H1 (cell line): ENCODE measurements around the gene OR52E4. TPM values are rescaled to one million over a fixed set of nuclear protein-coding genes. Genes with fewer than 3 reads are reported as not detected.

Experiments used
- CTCF ChIA-PET: fragments of 300-600 bp; sonication (Branson Sonifier 250); formaldehyde crosslinking; loops from one replicate; lab custom pipeline; 2021; ENCODE audit not compliant: partially characterized antibody; lab: Charles Lee
- POLR2A ChIA-PET: fragments of 300-600 bp; sonication (Branson Sonifier 250); formaldehyde crosslinking; loops from one replicate; lab custom pipeline; 2021; ENCODE audit warnings: inconsistent platforms; ENCODE audit not compliant: partially characterized antibody; lab: Charles Lee
- DNase-seq, 2 experiments: peaks; one replicate each; pipeline versions ENCODE4 v3.0.0 to v3.0.0-alpha.2; 2010 to 2022; ENCODE audit warnings: low spot score in 2 of 2, low read depth in 1 of 2, mixed read lengths in 1 of 2
- FAIRE-seq: peaks from 2 replicates; lab custom pipeline; 2011; peaks lifted over from hg19 to GRCh38; lab: Jason Lieb, UNC
- H2AFZ ChIP-seq: 2 replicates; pipeline ENCODE4 v1.8.1; 2012; ENCODE audit warnings: low read length, inconsistent platforms
- H2AK5ac ChIP-seq: 2 replicates; pipeline ENCODE4 v1.6.1; 2013; ENCODE audit warnings: low read depth, low read length
- H2BK120ac ChIP-seq: replicated peaks from 2 replicates; pipeline ENCODE3; 2013; ENCODE audit warnings: low read depth, low read length, inconsistent platforms
- H2BK12ac ChIP-seq: 2 replicates; pipeline ENCODE4 v1.6.1; 2013; ENCODE audit warnings: low read depth, low read length
- H2BK15ac ChIP-seq: 2 replicates; pipeline ENCODE4 v1.6.1; 2013; ENCODE audit warnings: low read length
- H2BK20ac ChIP-seq: 2 replicates; pipeline ENCODE4 v1.6.1; 2013; ENCODE audit warnings: low read length
- H2BK5ac ChIP-seq: 2 replicates; pipeline ENCODE4 v1.6.1; 2013; ENCODE audit warnings: low read depth, low read length
- H3K14ac ChIP-seq: 2 replicates; pipeline ENCODE4 v1.6.1; 2013; ENCODE audit warnings: inconsistent platforms; ENCODE audit not compliant: insufficient read length
- H3K18ac ChIP-seq: 2 replicates; pipeline ENCODE4 v1.6.1; 2013; ENCODE audit warnings: low read length; ENCODE audit errors: extremely low read depth
- H3K23ac ChIP-seq: 2 replicates; pipeline ENCODE4 v1.6.1; 2013; ENCODE audit warnings: inconsistent platforms; ENCODE audit not compliant: insufficient read length
- H3K23me2 ChIP-seq: 2 replicates; pipeline ENCODE4 v1.6.1; 2013; ENCODE audit warnings: low read depth, low read length
- H3K27ac ChIP-seq: 2 replicates; pipeline ENCODE4 v1.6.1; 2011; ENCODE audit warnings: low read depth, low read length, inconsistent platforms
- H3K27me3 ChIP-seq, 4 experiments: replicated peaks in 1 of 4; 1 replicate in 1 of 4; 2 replicates in 3 of 4; pipeline versions ENCODE4 v1.6.1 to v1.8.1; 2011 to 2013; ENCODE audit warnings: low read length in 3 of 4, mild to moderate bottlenecking in 3 of 4, inconsistent platforms in 2 of 4, mixed read lengths in 2 of 4, moderate library complexity in 1 of 4; ENCODE audit not compliant: control insufficient read depth in 3 of 4, insufficient read depth in 3 of 4; ENCODE audit errors: extremely low read depth in 1 of 4
- H3K36me3 ChIP-seq, 4 experiments: 2 replicates each; pipeline versions ENCODE4 v1.6.1 to v1.8.1; 2011 to 2013; ENCODE audit warnings: mild to moderate bottlenecking in 4 of 4, low read length in 3 of 4, moderate library complexity in 2 of 4, control low read depth in 1 of 4, inconsistent platforms in 1 of 4; ENCODE audit not compliant: insufficient read depth in 4 of 4, control insufficient read depth in 2 of 4
- H3K4ac ChIP-seq: replicated peaks from 2 replicates; pipeline ENCODE3; 2013; ENCODE audit warnings: low read length, low read depth, mixed read lengths, inconsistent platforms; ENCODE audit not compliant: insufficient read length
- H3K4me1 ChIP-seq, 4 experiments: replicated peaks in 1 of 4; 1 replicate in 1 of 4; 2 replicates in 3 of 4; pipeline versions ENCODE4 v1.6.1 to v1.8.1; 2011 to 2013; ENCODE audit warnings: low read length in 3 of 4, inconsistent platforms in 2 of 4, mixed read lengths in 1 of 4; ENCODE audit not compliant: insufficient read depth in 4 of 4, control insufficient read depth in 3 of 4
- H3K4me2 ChIP-seq, 2 experiments: 2 replicates each; pipeline versions ENCODE4 v1.6.1 to v1.8.1; 2011 to 2013; ENCODE audit warnings: low read depth in 2 of 2, low read length in 2 of 2, control low read depth in 1 of 2, inconsistent platforms in 1 of 2, mild to moderate bottlenecking in 1 of 2; ENCODE audit not compliant: insufficient read depth in 1 of 2
- H3K4me3 ChIP-seq, 4 experiments: fragments of 200-600, 300-600 bp in 1 of 4; sonication (generic), shearing (Covaris generic), sonication (Bioruptor Twin) in 1 of 4; 2 replicates each; pipeline versions ENCODE4 v1.5.1 to v1.8.1; 2011 to 2016; ENCODE audit warnings: low read length in 4 of 4, low read depth in 3 of 4, control low read depth in 2 of 4, inconsistent platforms in 2 of 4, mild to moderate bottlenecking in 2 of 4, mixed read lengths in 1 of 4, moderate library complexity in 1 of 4; ENCODE audit not compliant: insufficient read depth in 2 of 4; ENCODE audit errors: extremely low read depth in 1 of 4
- H3K56ac ChIP-seq: replicated peaks from 2 replicates; pipeline ENCODE3; 2013; ENCODE audit warnings: low read depth, mild to moderate bottlenecking, mixed read lengths, low read length, inconsistent platforms; ENCODE audit not compliant: insufficient read length
- H3K79me1 ChIP-seq: 2 replicates; pipeline ENCODE4 v1.6.1; 2013; ENCODE audit warnings: low read depth, low read length, control low read depth
- H3K79me2 ChIP-seq, 2 experiments: 2 replicates each; pipeline versions ENCODE4 v1.6.1 to v1.8.1; 2012 to 2013; ENCODE audit warnings: low read length in 2 of 2, mild to moderate bottlenecking in 2 of 2, inconsistent platforms in 1 of 2; ENCODE audit not compliant: insufficient read depth in 2 of 2, control insufficient read depth in 1 of 2
- H3K9ac ChIP-seq, 4 experiments: replicated peaks in 1 of 4; 1 replicate in 1 of 4; 2 replicates in 3 of 4; pipeline versions ENCODE4 v1.6.1 to v1.8.1; 2011 to 2013; ENCODE audit warnings: low read depth in 3 of 4, low read length in 3 of 4, control low read depth in 2 of 4, mild to moderate bottlenecking in 2 of 4, moderate library complexity in 2 of 4, inconsistent platforms in 1 of 4; ENCODE audit errors: extremely low read depth in 1 of 4
- H3K9me3 ChIP-seq, 2 experiments: 2 replicates each; pipeline versions ENCODE4 v1.6.1 to v1.8.1; 2012 to 2013; ENCODE audit warnings: mild to moderate bottlenecking in 2 of 2, moderate library complexity in 2 of 2, control low read depth in 1 of 2, inconsistent platforms in 1 of 2, low read depth in 1 of 2, low read length in 1 of 2, mixed read lengths in 1 of 2; ENCODE audit not compliant: insufficient read depth in 2 of 2
- H4K20me1 ChIP-seq, 2 experiments: replicated peaks in 1 of 2; 2 replicates each; pipeline versions ENCODE3 to v1.8.1; 2011 to 2013; ENCODE audit warnings: inconsistent platforms in 2 of 2, low read length in 2 of 2, mild to moderate bottlenecking in 1 of 2; ENCODE audit not compliant: insufficient read depth in 2 of 2, control insufficient read depth in 1 of 2
- H4K5ac ChIP-seq: 2 replicates; pipeline ENCODE4 v1.6.1; 2013; ENCODE audit warnings: low read length, low read depth, mixed read lengths, inconsistent platforms; ENCODE audit not compliant: insufficient read length
- H4K8ac ChIP-seq: 2 replicates; pipeline ENCODE4 v1.8.0; 2013; ENCODE audit warnings: mild to moderate bottlenecking, moderate library complexity, low read length, inconsistent platforms; ENCODE audit not compliant: insufficient read depth; ENCODE audit errors: extremely low read depth
- H4K91ac ChIP-seq: replicated peaks from 2 replicates; pipeline ENCODE3; 2013; ENCODE audit warnings: low read length, mixed read lengths, inconsistent platforms; ENCODE audit not compliant: insufficient read length
- ASH2L ChIP-seq: fragments of 200-600, 300-600 bp; sonication (generic); IDR thresholded peaks from one replicate; pipeline ENCODE4 v1.7.1; 2017; ENCODE audit warnings: low read length
- CHD1 ChIP-seq: IDR thresholded peaks from 2 replicates; pipeline ENCODE4 v1.6.1; 2012; ENCODE audit warnings: low read depth, low read length, improper control_type of control experiment
- EZH2 ChIP-seq: fragments of 200-600 bp; sonication (generic); IDR thresholded peaks from 2 replicates; pipeline ENCODE4 v1.7.1; 2012; ENCODE audit warnings: low read depth, mild to moderate bottlenecking, moderate library complexity, low read length, inconsistent platforms; ENCODE audit not compliant: severe bottlenecking
- FOSL1 ChIP-seq: IDR thresholded peaks from 2 replicates; pipeline ENCODE4 v1.6.1; 2011; ENCODE audit warnings: mild to moderate bottlenecking, low read depth, low read length, moderate library complexity; ENCODE audit not compliant: insufficient read depth
- GTF2F1 ChIP-seq: IDR thresholded peaks from 2 replicates; pipeline ENCODE4 v1.6.1; 2012; ENCODE audit warnings: low read depth, low read length, improper control_type of control experiment, borderline replicate concordance
- JUND ChIP-seq: IDR thresholded peaks from 2 replicates; pipeline ENCODE4 v1.6.1; 2011; ENCODE audit warnings: mild to moderate bottlenecking, improper control_type of control experiment, low read length
- KDM5A ChIP-seq: fragments of 200-600 bp; IDR thresholded peaks from 2 replicates; pipeline ENCODE4 v1.7.1; 2012; ENCODE audit warnings: mild to moderate bottlenecking, low read length, inconsistent platforms, mixed read lengths
- PHF8 ChIP-seq: fragments of 200-600 bp; sonication (generic); conservative IDR thresholded peaks from 2 replicates; pipeline ENCODE4 v1.7.1; 2012; ENCODE audit warnings: low read depth, mild to moderate bottlenecking, inconsistent platforms, low read length, moderate library complexity
- POLR2A ChIP-seq, 2 experiments: IDR thresholded peaks; 1 replicate in 1 of 2; 2 replicates in 1 of 2; pipeline ENCODE4 v1.6.1; 2011; ENCODE audit warnings: low read depth in 2 of 2, low read length in 2 of 2, mild to moderate bottlenecking in 2 of 2; ENCODE audit errors: control extremely low read depth in 1 of 2
- POLR2AphosphoS5 ChIP-seq: IDR thresholded peaks from 2 replicates; pipeline ENCODE4 v1.6.1; 2011; ENCODE audit warnings: low read depth, low read length
- RAD21 ChIP-seq, 2 experiments: IDR thresholded peaks in 1 of 2; conservative IDR thresholded peaks in 1 of 2; 2 replicates each; pipeline ENCODE4 v1.6.1; 2011; ENCODE audit warnings: low read depth in 2 of 2, low read length in 2 of 2, improper control_type of control experiment in 1 of 2, inconsistent platforms in 1 of 2, mild to moderate bottlenecking in 1 of 2, moderate library complexity in 1 of 2
- RBBP5 ChIP-seq: IDR thresholded peaks from 2 replicates; pipeline ENCODE4 v1.7.1; 2012; ENCODE audit warnings: low read depth, mild to moderate bottlenecking, inconsistent platforms, low read length, moderate library complexity, borderline replicate concordance
- SIX5 ChIP-seq: IDR thresholded peaks from 2 replicates; pipeline ENCODE4 v1.6.1; 2011; ENCODE audit warnings: mild to moderate bottlenecking, low read depth, low read length
- SP1 ChIP-seq: IDR thresholded peaks from 2 replicates; pipeline ENCODE4 v1.6.1; 2011; ENCODE audit warnings: low read depth, low read length
- SUZ12 ChIP-seq: fragments of 200-600 bp; sonication (generic); IDR thresholded peaks from 2 replicates; pipeline ENCODE4 v1.6.1; 2012; ENCODE audit warnings: mild to moderate bottlenecking, inconsistent platforms, low read length, moderate library complexity, mixed read lengths
- TBP ChIP-seq: IDR thresholded peaks from 2 replicates; pipeline ENCODE4 v1.6.1; 2011; ENCODE audit warnings: low read depth, low read length, improper control_type of control experiment
- WGBS, 2 experiments: shearing (Covaris generic) in 1 of 2; methylation state at CpG; one replicate each; pipeline versions ENCODE4 v1.1.6 to v1.1.7; 2013 to 2015; ENCODE audit warnings: low lambda C conversion rate in 2 of 2, mixed read lengths in 2 of 2, inconsistent platforms in 1 of 2, low coverage in 1 of 2, missing lambda C conversion rate in 1 of 2; ENCODE audit not compliant: insufficient replicate concordance in 2 of 2, insufficient coverage in 1 of 2, insufficient read length in 1 of 2; ENCODE audit errors: extremely low coverage in 1 of 2, missing lambda C conversion rate in 1 of 2; 5-methylcytosine and 5-hydroxymethylcytosine counted together
- polyA plus RNA-seq, 7 experiments: library from polyadenylated mRNA; depleted of rRNA in 3 of 7; stranded (reverse) in 5 of 7; unstranded in 2 of 7; fragments of >200 nt in 5 of 7; fragments of 200-250 nt in 2 of 7; gene quantifications; 1 replicate in 5 of 7; 2 replicates in 1 of 7; 4 replicates in 1 of 7; pipeline versions ENCODE4 v1.2.1 to v1.2.3, GENCODE V29; 2011 to 2013; ENCODE audit warnings: missing spikeins in 2 of 7, mixed read lengths in 2 of 7
- total RNA-seq: library from RNA; stranded (reverse); fragmentation: NEBNext Ultra II Directional; extraction: Animal tissue kit (Norgen Biotek cat#: 25700); gene quantifications from 2 replicates; pipeline ENCODE4 v1.2.1, GENCODE V29; 2021

Gene OR52E4
- total and polyA plus RNA-seq, 2 of the 8 experiments (the other 6 are each of a cell fraction or from before 2014, with no cell fraction given), result not detected

DNA sequence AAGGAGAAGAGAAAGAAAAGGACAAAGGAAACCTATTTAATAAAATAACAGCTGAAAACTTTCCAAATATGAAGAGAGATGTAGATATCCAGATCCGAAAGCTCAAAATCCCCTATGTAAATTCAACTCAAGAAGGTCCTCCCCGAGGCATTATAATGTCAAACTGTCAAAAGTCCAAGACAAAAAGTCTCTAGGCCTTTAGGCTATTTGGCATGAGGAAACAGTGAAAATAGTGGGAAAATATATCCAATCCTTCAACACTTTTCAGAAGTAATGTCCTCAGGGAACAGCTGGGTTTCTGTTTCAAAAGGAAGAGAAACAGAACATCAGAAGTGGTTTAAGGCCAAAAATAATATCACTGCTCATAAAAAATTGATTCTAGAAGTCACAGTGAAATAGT is 1.9 kb upstream of the OR52E4 start:
- CTCF ChIA-PET, result interaction anchor here (1.2 kb wide), 1 partner anchor 14 kb away, joined by 3 read pairs; the partner anchor contains the start of gene OR52E5
- no peak for DNase-seq
- TF ChIP-seq PHF8 (no peak), EZH2 (no peak), SUZ12 (no peak), JUND (no peak), KDM5A (no peak), TBP (no peak), SIX5 (no peak), SP1 (no peak), POLR2A (IDR thresholded peaks at IDR 0.05; ENCODE audit: control extremely low read depth in 1 of 2, low read depth in 2 of 2, low read length in 2 of 2) (no peak), POLR2AphosphoS5 (no peak), ASH2L (no peak), GTF2F1 (no peak), FOSL1 (no peak), RBBP5 (no peak), CHD1 (no peak), RAD21 (IDR thresholded peaks at IDR 0.05 in 1 of 2, conservative IDR thresholded peaks at IDR 0.05 in 1 of 2; ENCODE audit: low read depth in 2 of 2, low read length in 2 of 2) (no peak)

More for the DNA sequence above, 1.9 kb upstream of the OR52E4 start:
- POLR2A ChIA-PET, result no interaction called here
- no peaks in the 10 kb centered on the region for H3K23me2 ChIP-seq
- no peak overlapping the region for H3K4me2 ChIP-seq
- H3K9ac ChIP-seq, result no peak overlapping the region
- no peak overlapping the region for H2AK5ac ChIP-seq
- H3K27ac ChIP-seq, result no peak overlapping the region
- no peak overlapping the region for H3K4me3 ChIP-seq
- no peaks in the 10 kb centered on the region for H3K79me1 ChIP-seq
- no peak overlapping the region for H2BK5ac ChIP-seq
- no peak for FAIRE-seq
- H3K23ac ChIP-seq, result no peak overlapping the region
- H4K91ac ChIP-seq, result no peak overlapping the region
- WGBS, 2 experiments, result 87% methylated on average over 2 of the region's 2 CpGs; no CpG with 5 or more reads in 1 of the 2 experiments
- H2BK20ac ChIP-seq, result no peak overlapping the region
- H3K18ac ChIP-seq, result no peak overlapping the region
- H3K4me1 ChIP-seq, result no peaks in the 10 kb centered on the region
- H3K36me3 ChIP-seq, result no peaks in the 10 kb centered on the region
- no peak overlapping the region for H2AFZ ChIP-seq
- H3K56ac ChIP-seq, result no peak overlapping the region
- no peaks in the 10 kb centered on the region for H3K79me2 ChIP-seq
- H4K8ac ChIP-seq, result no peak overlapping the region
- no peak overlapping the region for H4K5ac ChIP-seq
- H2BK12ac ChIP-seq, result no peak overlapping the region
- no peaks in the 10 kb centered on the region for H3K9me3 ChIP-seq
- H3K14ac ChIP-seq, result no peak overlapping the region
- H4K20me1 ChIP-seq, result no peaks in the 10 kb centered on the region
- no peaks in the 10 kb centered on the region for H3K27me3 ChIP-seq
- no peak overlapping the region for H3K4ac ChIP-seq
- H2BK15ac ChIP-seq, result no peak overlapping the region
- H2BK120ac ChIP-seq, result no peak overlapping the region
